NCI-H446 (cell line): ENCODE measurements around the gene MPZ.
A peak's percentile ranks its signal among the peaks of the same experiment; 100 is the strongest.
"Not testable (repeated sequence)": the region's sequence is repeated elsewhere in the genome, so short reads cannot be mapped to it uniquely, and the experiment has no call there.

Source experiments
- DNase-seq, 2 experiments: peaks; one replicate each; lab custom pipeline; 2025; lab: John Stamatoyannopoulos, UW

MPZ gene

GRCh38 chr1:161300478-161300877, 9.3 kb downstream of the MPZ start:
- no peak for DNase-seq

- no peak for DNase-seq
Observed at GRCh38 chr1:161299347-161299746, 10.4 kb downstream of the MPZ start.

- no peak for DNase-seq
Observed at GRCh38 chr1:161298116-161298515, 11.7 kb downstream of the MPZ start.

- DNase-seq, result no peak
Observed at GRCh38 chr1:161297415-161297814, 12.4 kb downstream of the MPZ start.

- no peak for DNase-seq
Observed at GRCh38 chr1:161290779-161291178, 19.0 kb downstream of the MPZ start.

GRCh38 chr1:161287482-161288054, 22.2 kb downstream of the MPZ start:
- no peak for DNase-seq

- no peak for DNase-seq
Observed at GRCh38 chr1:161285521-161285920, 24.2 kb downstream of the MPZ start.

GRCh38 chr1:161285113-161285512, 24.7 kb downstream of the MPZ start:
- no peak for DNase-seq

- no peak for DNase-seq
Observed at GRCh38 chr1:161282991-161283390, 26.8 kb downstream of the MPZ start.

GRCh38 chr1:161274874-161275273, 34.9 kb downstream of the MPZ start:
- DNase-seq, result no peak

- DNase-seq, result no peak
Observed at GRCh38 chr1:161273402-161273801, 36.4 kb downstream of the MPZ start.

GRCh38 chr1:161267321-161267720, 42.4 kb downstream of the MPZ start:
- DNase-seq, result no peak

GRCh38 chr1:161266836-161267235, 42.9 kb downstream of the MPZ start:
- DNase-seq, result no peak

- DNase-seq, result no peak
Observed at GRCh38 chr1:161266202-161266601, 43.6 kb downstream of the MPZ start.

- no peak for DNase-seq
Observed at GRCh38 chr1:161265305-161265704, 44.5 kb downstream of the MPZ start.

GRCh38 chr1:161261261-161262235, 48.2 kb downstream of the MPZ start:
- DNase-seq, result no peak

- DNase-seq, result no peak
Observed at GRCh38 chr1:161260376-161261260, 49.1 kb downstream of the MPZ start.

- no peak for DNase-seq
Observed at GRCh38 chr1:161259765-161260164, 50.0 kb downstream of the MPZ start.

GRCh38 chr1:161259345-161259702, 50.4 kb downstream of the MPZ start:
- DNase-seq, result no peak

- DNase-seq, result peak in 1 of 2 experiments; percentile 51
Observed at GRCh38 chr1:161258439-161259344, 51.1 kb downstream of the MPZ start, which contains the start of gene PCP4L1. PCP4L1 (plus strand) TSS chr1:161258745; CDS start chr1:161258975, 230 bp downstream.

GRCh38 chr1:161257109-161257508, 52.7 kb downstream of the MPZ start:
- DNase-seq, result not testable (repeated sequence)
